ENCODE data around the gene EZR.

Gene EZR

GRCh38 chr6:158757753-158758090 lies 61.4 kb downstream of the EZR start:
- DNase-seq = no peak

- no peak for DNase-seq
These were observed 62.0 kb downstream of the EZR start for GRCh38 chr6:158756977-158757752.

- no peak for DNase-seq
These were observed 63.0 kb downstream of the EZR start for GRCh38 chr6:158756126-158756525.

- DNase-seq = no peak
These were observed 63.5 kb downstream of the EZR start for GRCh38 chr6:158755636-158756035.

GRCh38 chr6:158754738-158755137 lies 64.4 kb downstream of the EZR start:
- DNase-seq = no peak

DNA sequence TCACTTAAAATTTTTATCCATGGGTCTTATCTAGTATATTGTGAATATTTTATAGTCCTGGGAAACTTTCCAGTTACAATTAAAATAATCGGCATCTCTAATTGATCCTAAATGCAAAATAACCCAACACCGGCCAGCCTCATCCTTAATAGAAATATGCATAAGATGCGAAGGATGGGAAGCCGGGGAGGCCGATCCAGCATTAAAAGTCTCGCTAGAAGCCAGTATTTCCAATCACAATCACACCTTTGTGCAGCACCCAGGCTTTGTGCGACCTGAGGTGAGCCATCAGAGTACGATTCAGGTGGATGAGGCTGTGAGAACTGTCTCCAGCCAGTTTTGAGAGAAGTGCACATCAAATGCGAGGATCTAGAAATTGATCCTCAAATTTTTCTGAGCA lies 65.4 kb downstream of the EZR start:
- DNase-seq = no peak

DNA sequence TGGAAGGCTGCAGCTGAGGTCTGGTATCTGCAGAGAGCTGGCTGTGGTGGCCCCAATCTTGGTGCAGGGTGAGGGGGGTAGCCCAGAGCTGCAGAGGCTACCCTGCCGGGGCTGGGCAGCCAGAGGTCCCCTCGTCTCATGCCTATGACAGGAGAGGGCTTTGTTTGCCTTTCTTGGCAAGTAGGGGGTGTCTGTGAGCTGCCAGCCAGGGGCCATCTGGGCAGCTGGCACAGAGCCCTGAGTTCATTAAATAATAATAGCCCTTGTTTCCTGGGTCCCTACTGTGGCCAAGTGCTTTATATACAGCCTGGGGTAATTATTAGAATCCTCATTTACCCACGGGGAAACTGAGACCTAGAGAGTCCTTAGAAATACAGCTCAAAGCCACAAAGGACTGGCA lies 66.6 kb downstream of the EZR start:
- DNase-seq = peak; percentile 55

GRCh38 chr6:158751921-158752320 lies 67.2 kb downstream of the EZR start:
- DNase-seq = no peak

GRCh38 chr6:158751224-158751623 lies 67.9 kb downstream of the EZR start:
- no peak for DNase-seq

GRCh38 chr6:158744986-158745430 lies 74.2 kb downstream of the EZR start:
- DNase-seq = no peak

GRCh38 chr6:158743033-158743651 lies 76.0 kb downstream of the EZR start:
- no peak for DNase-seq

DNA sequence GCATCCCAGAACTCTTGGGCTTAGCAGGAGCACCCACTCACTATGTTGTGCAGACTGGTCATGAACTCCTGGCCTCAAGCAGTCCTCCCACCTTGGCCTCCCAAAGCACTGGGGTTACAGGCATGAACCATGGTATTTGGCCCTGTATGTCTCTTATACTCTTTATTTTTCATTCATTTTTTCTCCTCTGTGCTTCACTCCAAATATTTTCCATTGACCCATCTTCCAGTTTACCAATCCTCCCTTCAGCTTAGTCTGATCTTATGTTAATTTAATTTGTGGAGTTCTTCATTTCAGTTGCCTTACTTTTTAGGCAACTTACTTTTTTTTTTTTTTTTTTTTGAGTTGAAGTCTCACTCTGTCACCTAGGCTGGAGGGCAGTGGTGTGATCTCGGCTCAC lies 79.5 kb downstream of the EZR start:
- DNase-seq = no peak

DNA sequence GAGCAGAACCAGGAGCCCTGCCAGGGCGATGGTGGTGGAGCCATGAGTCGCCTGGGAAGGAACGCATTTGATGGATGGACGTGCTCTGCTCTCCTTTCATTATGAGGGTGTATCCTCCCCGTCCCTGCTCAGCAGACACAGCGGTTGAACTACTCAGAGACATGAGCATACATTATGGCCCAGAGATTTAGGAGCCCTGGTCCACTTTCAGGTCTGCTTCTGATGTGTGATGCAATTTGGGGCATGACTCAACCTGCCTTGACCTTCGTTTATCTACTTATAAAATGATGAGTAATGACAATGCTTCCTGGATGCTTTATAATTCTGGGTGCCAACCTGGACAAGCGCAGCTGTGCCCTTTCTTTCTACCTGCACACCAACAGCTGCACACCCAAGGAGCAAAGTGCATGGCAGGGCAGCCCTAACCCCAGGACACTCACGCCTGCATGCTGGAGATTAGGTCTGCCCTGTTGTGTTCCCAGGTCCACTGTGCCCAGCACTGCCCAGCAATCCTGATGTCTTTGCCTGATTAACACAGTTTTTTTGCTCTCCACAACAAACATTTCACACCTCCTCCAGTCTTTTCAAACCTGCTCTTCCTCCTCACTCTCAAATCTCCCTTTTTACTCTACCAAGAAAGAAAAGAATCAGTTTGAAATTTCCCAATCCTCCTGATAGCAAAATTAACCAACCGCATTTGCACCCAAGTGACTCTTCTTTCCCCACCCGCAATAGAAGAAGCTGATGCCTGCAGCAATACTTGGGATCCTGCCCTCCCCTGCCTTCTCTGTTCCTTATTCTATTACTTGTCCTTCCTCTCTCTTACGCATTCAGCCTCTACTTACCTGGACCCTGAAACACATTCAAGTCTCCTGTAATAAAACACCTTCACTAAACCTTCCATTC lies 81.2 kb downstream of the EZR start:
- DNase-seq = no peak

GRCh38 chr6:158737082-158737709 lies 82.0 kb downstream of the EZR start:
- DNase-seq = no peak

- no peak for DNase-seq
These were observed 84.2 kb downstream of the EZR start for GRCh38 chr6:158735009-158735408.

DNA sequence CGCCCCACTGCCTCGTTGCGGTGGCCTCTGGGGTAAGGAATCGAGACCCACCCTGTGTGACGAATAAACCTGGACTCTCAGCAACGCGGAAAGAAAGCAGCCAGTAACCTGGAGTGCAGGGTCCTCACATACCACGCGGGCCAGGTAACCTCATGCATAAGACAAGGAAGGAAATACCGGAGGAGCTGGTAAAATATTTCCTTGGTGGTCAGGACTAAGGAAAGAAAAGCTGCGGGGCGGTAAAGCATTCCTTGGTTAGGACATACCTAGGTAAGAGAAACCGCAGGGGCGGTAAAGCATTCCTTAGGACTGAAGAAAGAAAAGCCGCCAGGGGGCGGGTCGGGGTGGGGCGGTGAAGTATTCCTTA lies 88.6 kb downstream of the EZR start:
- DNase-seq = no peak

DNA sequence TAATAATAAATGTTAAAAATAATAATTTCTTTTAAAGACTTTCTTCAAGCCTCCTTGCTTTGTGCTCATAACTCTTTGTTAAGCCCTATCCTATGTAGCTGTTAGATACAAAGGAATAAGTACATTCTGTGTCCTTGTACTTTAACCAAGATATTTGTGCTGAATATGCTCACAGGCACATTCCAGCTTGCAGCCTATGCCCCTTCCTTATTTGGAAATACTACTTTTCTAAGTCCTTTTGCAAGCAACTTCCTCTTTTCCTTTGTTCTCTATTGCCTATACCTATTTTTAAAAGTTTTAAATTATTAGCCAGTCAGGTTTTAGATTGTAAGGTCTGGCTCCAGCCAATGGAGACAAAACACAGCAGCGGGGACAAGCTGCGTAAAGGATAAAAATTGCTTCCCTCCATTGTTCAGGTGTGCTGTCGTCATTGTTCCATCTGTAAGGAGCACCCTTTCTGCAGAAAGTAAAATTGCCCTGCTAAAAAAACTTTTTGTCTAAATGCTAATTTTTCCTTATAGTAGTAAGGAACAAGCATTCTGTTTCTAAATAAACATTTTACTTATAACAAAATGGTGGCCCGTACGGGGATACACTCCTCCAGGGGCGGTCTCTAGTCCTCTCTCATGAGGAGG lies 89.1 kb downstream of the EZR start:
- no peak for DNase-seq

- DNase-seq = no peak
These were observed 93.5 kb downstream of the EZR start for GRCh38 chr6:158725704-158726103.

DNA sequence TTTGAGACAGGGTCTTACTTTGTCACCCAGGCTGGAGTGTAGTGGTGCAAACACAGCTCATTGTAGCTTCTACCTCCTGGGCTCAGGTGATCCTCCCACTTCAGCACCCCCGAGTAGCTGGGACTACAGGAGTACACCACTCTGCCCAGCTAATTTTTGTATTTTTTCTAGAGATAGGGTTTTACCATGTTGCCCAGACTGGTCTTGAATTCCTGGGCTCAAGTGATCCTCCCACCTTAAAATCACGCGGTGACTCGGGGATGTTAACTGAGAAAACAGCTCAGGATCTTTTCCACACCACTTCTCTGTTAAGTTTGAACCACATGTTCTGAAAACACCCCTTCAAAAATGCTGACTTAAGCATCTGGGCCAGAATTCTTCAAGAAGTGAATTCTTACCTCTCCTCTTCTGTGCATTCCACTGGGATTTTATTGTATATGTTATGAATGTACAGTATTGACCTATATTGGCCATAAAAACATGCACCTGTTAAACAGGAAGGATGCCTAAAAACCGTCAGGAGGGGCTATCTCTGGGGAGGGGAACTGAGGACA lies 96.9 kb downstream of the EZR start:
- no peak for DNase-seq

DNA sequence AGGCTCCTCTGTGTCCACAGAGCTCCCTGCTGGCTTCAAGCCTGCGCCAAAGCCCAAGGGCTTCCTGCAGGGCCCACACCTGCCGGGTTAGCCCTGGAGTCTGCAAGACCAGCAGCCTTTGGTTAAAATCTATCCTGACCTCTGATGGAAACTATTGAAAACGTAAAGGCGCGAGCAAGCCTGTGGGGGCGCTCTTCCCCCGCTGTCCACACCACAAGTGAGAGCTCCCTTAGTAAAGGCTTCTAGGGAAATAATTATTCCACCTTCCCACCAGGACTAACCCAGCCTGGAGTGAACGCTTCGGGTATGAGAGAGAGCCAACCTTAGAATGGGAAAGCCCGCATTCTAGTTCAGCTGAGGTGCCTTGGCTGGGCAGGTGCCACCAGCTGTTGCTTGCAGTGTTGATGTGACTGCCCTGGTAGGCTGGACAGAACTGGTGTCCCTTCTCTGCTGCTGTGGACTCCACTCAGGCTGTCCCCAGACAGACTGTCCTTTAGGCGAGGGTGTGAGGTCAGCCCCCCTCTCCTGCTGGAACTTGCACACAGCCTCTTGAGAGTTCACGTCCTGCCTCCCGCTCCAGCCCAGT lies 100.6 kb downstream of the EZR start:
- DNase-seq = no peak

- DNase-seq = no peak
These were observed 101.5 kb downstream of the EZR start for GRCh38 chr6:158717341-158718330.

Measured in COR-L47 (cell line).